SK-N-SH (cell line): ENCODE data around the gene DPF3. TPM values are rescaled to one million over a fixed set of nuclear protein-coding genes. Genes with fewer than 3 reads are reported as not detected.

Source experiments
- CTCF ChIA-PET: fragments of 300-600, 350-600 bp; formaldehyde crosslinking; extraction: SDS; loops from one replicate; lab custom pipeline; 2021; lab: Yijun Ruan, JAX
- POLR2A ChIA-PET: fragments of 350-600 bp; sonication (Branson Sonifier 250); formaldehyde crosslinking; extraction: SDS; loops from one replicate; lab custom pipeline; 2020; ENCODE audit warnings: antibody characterized with exemption, inconsistent platforms; lab: Yijun Ruan, JAX
- DNase-seq: peaks from one replicate; pipeline ENCODE4 v3.0.0; 2012
- H2AFZ ChIP-seq: fragments of 200-600 bp; sonication (generic); 2 replicates; pipeline ENCODE4 v1.8.1; 2016; ENCODE audit warnings: antibody characterized with exemption, mild to moderate bottlenecking, low read depth
- H3F3A ChIP-seq: fragments of 200-600 bp; sonication (generic); replicated peaks from 2 replicates; pipeline ENCODE3; 2016; ENCODE audit warnings: antibody characterized with exemption, mild to moderate bottlenecking; ENCODE audit not compliant: insufficient read depth
- H3K27ac ChIP-seq, 2 experiments: fragments of 200-500 bp in 1 of 2; fragments of 200-600 bp in 1 of 2; sonication (Bioruptor generic) in 1 of 2; sonication (generic), shearing (Covaris generic) in 1 of 2; 2 replicates each; pipeline versions ENCODE4 v1.5.1 to v1.6.1; 2014 to 2016; ENCODE audit warnings: low read depth in 2 of 2, inconsistent platforms in 1 of 2, low read length in 1 of 2, mild to moderate bottlenecking in 1 of 2, mixed read lengths in 1 of 2
- H3K27me3 ChIP-seq: fragments of 200-600 bp; sonication (generic), shearing (Covaris generic); 2 replicates; pipeline ENCODE4 v1.6.1; 2016; ENCODE audit warnings: mixed run types; ENCODE audit not compliant: insufficient read depth
- H3K36me3 ChIP-seq, 2 experiments: fragments of 200-500 bp in 1 of 2; fragments of 200-600 bp in 1 of 2; sonication (Bioruptor generic) in 1 of 2; sonication (generic) in 1 of 2; replicated peaks in 1 of 2; 2 replicates each; pipeline versions ENCODE3 to v1.5.1; 2014 to 2016; ENCODE audit warnings: low read length in 1 of 2, mild to moderate bottlenecking in 1 of 2; ENCODE audit not compliant: insufficient read depth in 2 of 2, control insufficient read depth in 1 of 2
- H3K4me1 ChIP-seq, 2 experiments: fragments of 200-500 bp in 1 of 2; fragments of 200-600 bp in 1 of 2; sonication (Bioruptor generic) in 1 of 2; sonication (generic), shearing (Covaris generic) in 1 of 2; 2 replicates each; pipeline versions ENCODE4 v1.5.1 to v1.6.1; 2014 to 2016; ENCODE audit warnings: low read depth in 1 of 2, low read length in 1 of 2, mixed run types in 1 of 2; ENCODE audit not compliant: insufficient read depth in 2 of 2, control insufficient read depth in 1 of 2
- H3K4me2 ChIP-seq: fragments of 200-600 bp; sonication (generic), shearing (Covaris generic); 2 replicates; pipeline ENCODE4 v1.6.1; 2017; ENCODE audit warnings: mixed run types
- H3K4me3 ChIP-seq, 2 experiments: fragments of 200-500 bp in 1 of 2; fragments of 200-600 bp in 1 of 2; sonication (Bioruptor generic) in 1 of 2; sonication (generic), shearing (Covaris generic) in 1 of 2; 2 replicates each; pipeline versions ENCODE4 v1.5.1 to v1.8.1; 2014 to 2016; ENCODE audit warnings: low read depth in 2 of 2, inconsistent platforms in 1 of 2, low read length in 1 of 2, mild to moderate bottlenecking in 1 of 2, mixed read lengths in 1 of 2, moderate library complexity in 1 of 2
- H3K79me2 ChIP-seq: fragments of 200-600 bp; sonication (generic); 2 replicates; pipeline ENCODE4 v1.8.1; 2017; ENCODE audit warnings: mild to moderate bottlenecking; ENCODE audit not compliant: insufficient read depth
- H3K9ac ChIP-seq: fragments of 200-600 bp; sonication (generic); 2 replicates; pipeline ENCODE4 v1.6.1; 2017; ENCODE audit warnings: mixed run types
- H3K9me2 ChIP-seq: fragments of 200-600 bp; sonication (generic); 2 replicates; pipeline ENCODE4 v1.6.1; 2017; ENCODE audit warnings: mixed run types
- H3K9me3 ChIP-seq: fragments of 200-600 bp; sonication (generic); 2 replicates; pipeline ENCODE4 v1.6.1; 2017; ENCODE audit warnings: mixed run types, mild to moderate bottlenecking, moderate library complexity
- H4K20me1 ChIP-seq: fragments of 200-600 bp; sonication (generic); 2 replicates; pipeline ENCODE4 v1.6.1; 2017; ENCODE audit warnings: mild to moderate bottlenecking, mixed run types; ENCODE audit not compliant: insufficient read depth
- ELF1 ChIP-seq: IDR thresholded peaks from 2 replicates; pipeline ENCODE4 v1.4.0; 2012
- FOSL2 ChIP-seq: IDR thresholded peaks from 2 replicates; pipeline ENCODE4 v1.4.0; 2012; ENCODE audit warnings: low read depth, mild to moderate bottlenecking, moderate library complexity, borderline replicate concordance
- FOXM1 ChIP-seq: IDR thresholded peaks from 2 replicates; pipeline ENCODE4 v1.4.0; 2012; ENCODE audit warnings: low read depth, mild to moderate bottlenecking
- GABPA ChIP-seq: IDR thresholded peaks from 2 replicates; pipeline ENCODE4 v1.4.0; 2012; ENCODE audit warnings: low read depth, mild to moderate bottlenecking
- MAX ChIP-seq: IDR thresholded peaks from 2 replicates; pipeline ENCODE4 v1.4.0; 2012; ENCODE audit warnings: low read depth
- MEF2A ChIP-seq: IDR thresholded peaks from 2 replicates; pipeline ENCODE4 v1.4.0; 2012; ENCODE audit warnings: low read depth, borderline replicate concordance
- MXI1 ChIP-seq: IDR thresholded peaks from 2 replicates; pipeline ENCODE4 v1.6.1; 2012; ENCODE audit warnings: mild to moderate bottlenecking, low read depth, low read length, improper control_type of control experiment
- NFIC ChIP-seq: IDR thresholded peaks from 2 replicates; pipeline ENCODE4 v1.4.0; 2012; ENCODE audit warnings: borderline replicate concordance
- NRF1 ChIP-seq: IDR thresholded peaks from 2 replicates; pipeline ENCODE4 v1.6.1; 2012; ENCODE audit warnings: low read depth, mild to moderate bottlenecking, low read length
- POLR2AphosphoS5 ChIP-seq: IDR thresholded peaks from 2 replicates; pipeline ENCODE4 v1.6.1; 2012; ENCODE audit warnings: low read depth, low read length
- RCOR1 ChIP-seq: fragments of 150-350 bp; IDR thresholded peaks from 2 replicates; pipeline ENCODE4 v1.6.1; 2017; ENCODE audit warnings: antibody characterized with exemption, low read length
- RFX5 ChIP-seq: IDR thresholded peaks from 2 replicates; pipeline ENCODE4 v1.6.1; 2012; ENCODE audit warnings: mild to moderate bottlenecking, improper control_type of control experiment, low read length
- RXRA ChIP-seq: IDR thresholded peaks from 2 replicates; pipeline ENCODE4 v1.4.0; 2012; ENCODE audit warnings: low read depth, mild to moderate bottlenecking, borderline replicate concordance
- TAF1 ChIP-seq: IDR thresholded peaks from 2 replicates; pipeline ENCODE4 v1.6.1; 2012; ENCODE audit warnings: low read depth, mild to moderate bottlenecking, low read length, moderate library complexity, borderline replicate concordance
- YY1 ChIP-seq: IDR thresholded peaks from 2 replicates; pipeline ENCODE4 v1.4.0; 2012; ENCODE audit warnings: low read depth, mild to moderate bottlenecking
- ZBTB33 ChIP-seq: IDR thresholded peaks from 2 replicates; pipeline ENCODE4 v1.4.0; 2012; ENCODE audit warnings: low read depth, borderline replicate concordance
- WGBS: methylation state at CpG from one replicate; pipeline ENCODE4 v1.1.6; 2017; ENCODE audit warnings: low lambda C conversion rate; 5-methylcytosine and 5-hydroxymethylcytosine counted together
- polyA plus RNA-seq, 3 experiments: library from polyadenylated mRNA; depleted of rRNA; stranded (reverse); fragments of >200 nt; gene quantifications; 2 replicates each; pipeline ENCODE4 v1.2.3, GENCODE V29; 2012
- TF ChIP-seq, protein P1 (sequence below): fragments of 150-350 bp; IDR thresholded peaks from 2 replicates; pipeline ENCODE4 v1.6.1; 2017; ENCODE audit warnings: antibody characterized with exemption, low read length, low read depth, borderline replicate concordance
- TF ChIP-seq, protein P2 (sequence below): IDR thresholded peaks from 2 replicates; pipeline ENCODE4; 2012

DPF3 gene
- polyA plus RNA-seq, 1 of the 3 experiments (the other 2 are of a cell fraction): 2.8 TPM

DNA sequence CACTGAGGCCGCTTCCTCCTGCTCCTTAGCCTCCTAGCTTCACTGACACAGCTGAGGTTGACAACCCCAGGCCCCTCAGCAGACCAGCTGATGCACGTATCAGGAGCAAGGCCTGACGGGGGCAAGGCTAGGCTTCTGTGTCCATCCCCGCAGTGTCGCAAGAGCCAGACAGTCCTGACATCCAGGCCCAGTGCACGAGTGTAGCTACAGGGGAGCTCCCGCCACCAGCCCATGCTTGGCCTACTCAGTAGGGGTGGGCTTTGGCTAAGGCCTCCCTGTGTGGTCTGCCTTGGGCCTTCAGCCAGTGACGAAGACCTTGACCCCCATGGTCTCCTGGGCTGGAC lies 179.1 kb downstream of the DPF3 start:
- Histone ChIP-seq H3K9ac (no peak overlapping the region), H2AFZ (no peak overlapping the region), H3K4me1 (no peaks in the 10 kb centered on the region), H3K27me3 (no peaks in the 10 kb centered on the region), H3K4me2 (no peak overlapping the region), H4K20me1 (no peaks in the 10 kb centered on the region), H3F3A (no peaks in the 10 kb centered on the region), H3K4me3 (no peak overlapping the region), H3K36me3 (no peaks in the 10 kb centered on the region), H3K9me3 (no peaks in the 10 kb centered on the region), H3K9me2 (no peaks in the 10 kb centered on the region), H3K79me2 (no peaks in the 10 kb centered on the region), H3K27ac (no peak overlapping the region)
- CTCF ChIA-PET: no interaction called here
- POLR2A ChIA-PET: no interaction called here
- DNase-seq: no peak
- TF ChIP-seq POLR2AphosphoS5 (no peak), YY1 (no peak), RFX5 (no peak), FOSL2 (no peak)
- WGBS: 96% methylated on average over 3 of the region's 8 CpGs

- Histone ChIP-seq H3K4me3 (no peak overlapping the region), H4K20me1 (no peaks in the 10 kb centered on the region), H2AFZ (no peak overlapping the region), H3K27me3 (no peaks in the 10 kb centered on the region), H3K9me3 (no peaks in the 10 kb centered on the region), H3K4me1 (no peaks in the 10 kb centered on the region), H3K9me2 (no peaks in the 10 kb centered on the region), H3K36me3 (no peaks in the 10 kb centered on the region), H3K79me2 (no peaks in the 10 kb centered on the region), H3K27ac (no peak overlapping the region), H3K4me2 (no peak overlapping the region), H3K9ac (no peak overlapping the region), H3F3A (no peaks in the 10 kb centered on the region)
- no peak for DNase-seq
- POLR2A ChIA-PET: no interaction called here
- CTCF ChIA-PET: interaction anchor here (1.2 kb wide), 1 partner anchor 191 kb away, joined by 5 read pairs; no protein-coding TSS in a partner anchor
- no peak for TF ChIP-seq MAX
- TF ChIP-seq, protein P1, sequence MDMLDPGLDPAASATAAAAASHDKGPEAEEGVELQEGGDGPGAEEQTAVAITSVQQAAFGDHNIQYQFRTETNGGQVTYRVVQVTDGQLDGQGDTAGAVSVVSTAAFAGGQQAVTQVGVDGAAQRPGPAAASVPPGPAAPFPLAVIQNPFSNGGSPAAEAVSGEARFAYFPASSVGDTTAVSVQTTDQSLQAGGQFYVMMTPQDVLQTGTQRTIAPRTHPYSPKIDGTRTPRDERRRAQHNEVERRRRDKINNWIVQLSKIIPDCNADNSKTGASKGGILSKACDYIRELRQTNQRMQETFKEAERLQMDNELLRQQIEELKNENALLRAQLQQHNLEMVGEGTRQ: no peak
- TF ChIP-seq TAF1: no peak
- TF ChIP-seq MXI1: no peak
- TF ChIP-seq NRF1: no peak
- TF ChIP-seq RXRA: no peak
- TF ChIP-seq ELF1: no peak
- TF ChIP-seq ZBTB33: no peak
- TF ChIP-seq GABPA: no peak
- TF ChIP-seq FOXM1: no peak
- TF ChIP-seq MEF2A: no peak
- no peak for TF ChIP-seq NFIC
- TF ChIP-seq, protein P2, sequence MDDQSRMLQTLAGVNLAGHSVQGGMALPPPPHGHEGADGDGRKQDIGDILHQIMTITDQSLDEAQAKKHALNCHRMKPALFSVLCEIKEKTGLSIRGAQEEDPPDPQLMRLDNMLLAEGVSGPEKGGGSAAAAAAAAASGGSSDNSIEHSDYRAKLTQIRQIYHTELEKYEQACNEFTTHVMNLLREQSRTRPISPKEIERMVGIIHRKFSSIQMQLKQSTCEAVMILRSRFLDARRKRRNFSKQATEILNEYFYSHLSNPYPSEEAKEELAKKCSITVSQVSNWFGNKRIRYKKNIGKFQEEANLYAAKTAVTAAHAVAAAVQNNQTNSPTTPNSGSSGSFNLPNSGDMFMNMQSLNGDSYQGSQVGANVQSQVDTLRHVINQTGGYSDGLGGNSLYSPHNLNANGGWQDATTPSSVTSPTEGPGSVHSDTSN: no peak
- TF ChIP-seq RCOR1: no peak
- 88% methylated on average over 9 of the region's 14 CpGs for WGBS
These were observed 179.8 kb downstream of the DPF3 start for GRCh38 chr14:72714094-72714493.
